Measurements from ENCODE around the gene NHERF2.

Gene NHERF2

DNA sequence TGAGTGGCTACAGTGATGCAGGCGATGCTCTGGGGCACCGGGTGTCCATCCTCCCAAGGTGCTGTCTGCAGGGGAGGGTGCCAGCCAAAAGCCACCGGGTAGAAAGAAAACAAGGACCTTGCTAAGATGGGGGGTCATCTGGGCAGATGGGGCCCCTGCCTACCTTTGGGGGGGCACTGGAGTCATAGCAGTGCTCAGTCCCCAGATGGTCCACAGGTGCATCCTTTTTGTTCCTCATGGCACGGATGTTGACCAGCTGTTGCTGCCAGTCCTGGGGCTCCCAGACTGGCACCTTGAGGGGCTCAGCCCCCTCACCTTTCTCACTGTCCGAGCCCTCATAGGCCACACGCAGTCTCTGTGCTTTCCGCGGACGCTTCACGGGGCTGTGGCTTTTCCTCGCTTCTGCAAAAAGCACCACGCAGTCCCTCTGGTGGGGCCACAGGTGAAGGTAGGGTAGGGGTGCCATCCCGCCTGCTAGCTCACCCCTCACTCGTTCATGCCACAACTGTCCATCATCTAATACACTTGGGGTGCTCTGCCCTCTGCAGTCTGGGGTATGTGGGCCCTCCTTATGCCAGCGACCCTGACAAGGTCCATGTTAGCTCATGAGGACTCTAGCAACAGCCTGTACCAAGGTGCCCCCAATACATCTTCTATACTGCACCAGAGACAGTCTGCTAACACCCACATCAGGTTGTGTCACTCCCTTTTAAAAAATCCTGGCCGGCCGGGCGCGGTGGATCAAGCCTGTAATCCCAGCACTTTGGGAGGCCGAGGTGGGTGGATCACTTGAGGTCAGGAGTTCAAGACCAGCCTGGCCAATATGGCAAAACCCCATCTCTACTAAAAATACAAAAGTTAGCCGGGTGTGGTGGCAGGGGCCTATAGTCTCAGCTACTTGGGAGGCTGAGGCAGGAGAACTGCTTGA lies 19.5 kb downstream of the NHERF2 start:
- DNase-seq (ENCODE audit: extremely low read depth, low read depth): no peak
- no peak for TF ChIP-seq CTCF (IDR thresholded peaks at IDR 0.05; ENCODE audit: low read depth, low read length)

DNA sequence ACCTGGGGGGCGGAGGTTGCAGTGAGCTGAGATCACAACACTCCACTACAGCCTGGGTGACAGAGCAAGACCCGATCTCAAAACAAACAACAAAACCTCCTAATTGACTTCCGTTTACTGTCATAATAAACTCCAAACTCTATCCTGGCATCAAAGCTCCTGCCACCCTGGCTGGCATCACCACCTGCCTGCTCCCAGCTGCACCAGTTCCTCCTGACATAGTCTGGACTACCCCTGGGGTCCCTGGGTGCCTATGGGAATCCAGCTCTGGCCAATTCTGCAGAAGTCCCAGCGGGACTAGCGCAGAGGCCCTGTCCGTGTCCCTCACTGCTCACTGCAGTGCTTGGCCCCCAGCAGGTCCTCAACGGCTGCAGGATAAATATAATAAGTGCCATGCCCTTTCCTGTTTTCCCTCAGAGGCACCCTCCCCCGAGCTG lies 20.2 kb downstream of the NHERF2 start:
- no peak for DNase-seq (ENCODE audit: extremely low read depth, low read depth)
- TF ChIP-seq CTCF (IDR thresholded peaks at IDR 0.05; ENCODE audit: low read depth, low read length): no peak

DNA sequence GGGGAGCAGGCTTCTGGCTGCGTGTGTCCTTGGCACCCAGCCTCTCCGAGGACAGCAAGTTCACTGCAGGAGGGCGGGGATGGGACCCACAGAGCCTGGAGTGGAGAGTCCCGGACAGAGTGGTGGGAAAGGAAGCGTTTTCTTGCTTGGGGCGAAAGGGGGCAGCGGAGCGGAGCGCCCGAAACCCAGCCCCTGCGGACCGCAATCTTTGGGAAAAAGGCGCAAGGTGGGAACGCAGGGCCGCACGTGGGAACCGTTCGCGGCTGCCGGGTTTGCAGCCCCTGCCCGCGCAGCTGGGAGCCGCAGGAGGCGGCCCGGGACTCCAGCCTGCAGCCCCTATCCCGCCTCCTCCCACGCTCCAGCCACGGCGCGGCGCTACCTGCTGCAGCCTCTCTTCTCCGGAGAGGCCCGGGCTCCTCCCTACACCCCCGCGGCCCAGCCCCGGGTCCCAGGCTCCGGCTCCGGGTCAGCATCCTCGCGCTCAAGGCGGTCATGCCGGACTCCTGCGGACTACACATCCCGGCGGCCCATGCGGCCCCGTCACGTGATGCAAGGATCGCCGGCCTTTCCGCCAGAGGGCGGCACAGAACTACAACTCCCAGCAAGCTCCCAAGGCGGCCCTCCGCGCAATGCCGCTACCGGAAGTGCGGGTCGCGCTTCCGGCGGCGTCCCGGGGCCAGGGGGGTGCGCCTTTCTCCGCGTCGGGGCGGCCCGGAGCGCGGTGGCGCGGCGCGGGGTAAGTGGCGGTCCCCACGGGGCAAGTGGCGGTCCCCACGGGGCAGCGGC lies 20.8 kb downstream of the NHERF2 start, which contains the start of the genes NTHL1 and TSC2:
TSS of gene NTHL1 (minus strand) at position 505 of the 786 bp plus-strand sequence. CDS start at position 494, 11 bp downstream.
TSS of gene TSC2 (plus strand) at position 656 of the 786 bp plus-strand sequence. CDS start 631 bp downstream, outside the sequence.
- peak; percentile 87 for DNase-seq (ENCODE audit: extremely low read depth, low read depth)

DNA sequence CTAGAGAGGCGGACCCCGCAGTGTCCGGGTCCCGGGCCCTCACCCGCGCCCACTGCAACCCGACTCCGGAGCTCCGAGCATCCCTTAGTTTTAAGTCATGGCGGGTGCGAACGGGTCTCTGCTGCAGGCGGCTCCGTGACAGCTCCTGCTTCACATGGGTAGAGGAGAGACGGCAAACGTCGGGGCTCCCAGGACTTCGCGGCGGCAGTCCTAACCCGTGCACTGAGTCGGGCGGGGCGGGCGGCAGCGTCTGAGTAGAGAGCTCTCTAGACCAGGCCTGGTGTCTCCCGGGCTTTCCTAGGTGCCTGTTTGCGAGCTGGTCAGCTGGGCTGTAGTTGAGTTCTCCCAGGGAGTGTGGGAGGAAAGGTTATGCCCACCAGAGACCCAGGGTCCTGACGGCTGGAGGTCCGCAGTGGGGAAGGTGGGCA lies 21.4 kb downstream of the NHERF2 start:
- TF ChIP-seq CTCF (IDR thresholded peaks at IDR 0.05; ENCODE audit: low read depth, low read length): no peak
- no peak for DNase-seq (ENCODE audit: extremely low read depth, low read depth)

More for the DNA sequence above, 20.8 kb downstream of the NHERF2 start, which contains the start of the genes NTHL1 and TSC2:
- TF ChIP-seq CTCF (IDR thresholded peaks at IDR 0.05; ENCODE audit: low read depth, low read length): peak; percentile 23

DNA sequence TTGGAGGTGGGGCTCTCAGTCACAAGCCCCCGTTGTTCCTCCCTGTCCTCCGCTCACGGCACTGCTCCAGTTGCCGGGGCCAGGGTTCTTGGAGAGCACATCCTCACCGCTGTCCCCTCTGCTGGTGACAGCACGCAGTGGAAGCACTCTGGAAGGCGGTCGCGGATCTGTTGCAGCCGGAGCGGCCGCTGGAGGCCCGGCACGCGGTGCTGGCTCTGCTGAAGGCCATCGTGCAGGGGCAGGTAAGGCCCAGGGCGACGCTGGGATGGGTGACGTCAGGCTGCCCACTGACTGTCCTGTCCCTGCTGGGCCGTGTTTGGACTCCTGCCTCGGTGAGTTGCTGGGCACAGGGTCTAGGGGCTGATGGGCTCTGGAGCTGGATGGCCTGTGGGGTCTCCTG lies 26.5 kb downstream of the NHERF2 start:
- DNase-seq (ENCODE audit: extremely low read depth, low read depth): no peak
- TF ChIP-seq CTCF (IDR thresholded peaks at IDR 0.05; ENCODE audit: low read depth, low read length): no peak

- TF ChIP-seq CTCF (IDR thresholded peaks at IDR 0.05; ENCODE audit: low read depth, low read length): no peak
- DNase-seq (ENCODE audit: extremely low read depth, low read depth): no peak
These were observed 27.2 kb downstream of the NHERF2 start for GRCh38 chr16:2053897-2054296.
